CD8-positive, alpha-beta memory T cell (primary cell): ENCODE data around the gene SLC36A4. TPM values are rescaled to one million over a fixed set of nuclear protein-coding genes. Genes with fewer than 3 reads are reported as not detected.
"Not testable (repeated sequence)": the region's sequence is repeated elsewhere in the genome, so short reads cannot be mapped to it uniquely, and the experiment has no call there.

Source experiments
- CTCF ChIA-PET: fragments of 350-600 bp; sonication (Branson Sonifier 250); formaldehyde crosslinking; loops from one replicate; lab custom pipeline; 2021; ENCODE audit warnings: antibody characterized with exemption; lab: Charles Lee
- POLR2A ChIA-PET: fragments of 350-600 bp; sonication (Branson Sonifier 250); formaldehyde crosslinking; loops from one replicate; lab custom pipeline; 2021; ENCODE audit warnings: antibody characterized with exemption; lab: Charles Lee
- DNase-seq, 5 donors: peaks; one replicate each; pipeline versions ENCODE4 v3.0.0 to v3.0.0-alpha.2; 2020 to 2022; ENCODE audit warnings: mixed read lengths in 1 of 5
- H3K27ac ChIP-seq: one replicate; pipeline ENCODE4 v1.7.0; 2013; ENCODE audit warnings: low read depth, mild to moderate bottlenecking, low read length, moderate library complexity
- H3K27me3 ChIP-seq: 2 replicates; pipeline ENCODE4 v1.7.0; 2013; ENCODE audit warnings: low read length, mild to moderate bottlenecking; ENCODE audit not compliant: insufficient read depth, poor library complexity, severe bottlenecking
- H3K36me3 ChIP-seq: 2 replicates; pipeline ENCODE4 v1.7.0; 2013; ENCODE audit warnings: mild to moderate bottlenecking, low read length, moderate library complexity; ENCODE audit not compliant: insufficient read depth
- H3K4me1 ChIP-seq: 2 replicates; pipeline ENCODE4 v1.7.0; 2013; ENCODE audit warnings: mild to moderate bottlenecking, low read length, moderate library complexity; ENCODE audit not compliant: insufficient read depth
- H3K4me3 ChIP-seq: 2 replicates; pipeline ENCODE4 v1.7.0; 2013; ENCODE audit warnings: mild to moderate bottlenecking, low read length
- H3K9me3 ChIP-seq: 2 replicates; pipeline ENCODE4 v1.7.0; 2013; ENCODE audit warnings: mild to moderate bottlenecking, low read length
- H3K27ac Mint-ChIP-seq, 8 donors: one replicate each; pipeline ENCODE4 v1.8.0; 2020 to 2021; ENCODE audit warnings: mixed read lengths in 8 of 8, mild to moderate bottlenecking in 6 of 8, inconsistent platforms in 3 of 8, moderate library complexity in 3 of 8
- H3K27me3 Mint-ChIP-seq, 2 donors: one replicate each; pipeline ENCODE4 v1.8.0; 2020 to 2021; ENCODE audit warnings: mixed read lengths in 2 of 2, mild to moderate bottlenecking in 1 of 2, moderate library complexity in 1 of 2
- H3K36me3 Mint-ChIP-seq, 3 donors: one replicate each; pipeline ENCODE4 v1.8.0; 2020 to 2021; ENCODE audit warnings: mixed read lengths in 3 of 3, inconsistent platforms in 1 of 3, mild to moderate bottlenecking in 1 of 3
- H3K4me1 Mint-ChIP-seq, 3 donors: one replicate each; pipeline ENCODE4 v1.8.0; 2020 to 2021; ENCODE audit warnings: mixed read lengths in 3 of 3, inconsistent platforms in 1 of 3, mild to moderate bottlenecking in 1 of 3
- H3K4me3 Mint-ChIP-seq, 7 donors: one replicate each; pipeline ENCODE4 v1.8.0; 2020 to 2021; ENCODE audit warnings: mixed read lengths in 7 of 7, mild to moderate bottlenecking in 6 of 7, moderate library complexity in 4 of 7, inconsistent platforms in 2 of 7
- H3K9me3 Mint-ChIP-seq, 5 donors: one replicate each; pipeline ENCODE4 v1.8.0; 2020 to 2022; ENCODE audit warnings: mixed read lengths in 5 of 5, mild to moderate bottlenecking in 3 of 5, moderate library complexity in 2 of 5, inconsistent platforms in 1 of 5
- polyA plus RNA-seq: library from polyadenylated mRNA; unstranded; fragments of 300-500 nt; fragmentation: Illumina TruSeq; gene quantifications from one replicate; pipeline ENCODE4 v1.2.3, GENCODE V29; 2021
- total RNA-seq, 2 experiments: library from RNA; stranded (reverse); gene quantifications; one replicate each; pipeline ENCODE4 v1.2.3, GENCODE V29; 2021

The SLC36A4 gene
- total and polyA plus RNA-seq, 3 experiments from 2014 or later: 13.3 to 21.0 (median 15.9) TPM

DNA sequence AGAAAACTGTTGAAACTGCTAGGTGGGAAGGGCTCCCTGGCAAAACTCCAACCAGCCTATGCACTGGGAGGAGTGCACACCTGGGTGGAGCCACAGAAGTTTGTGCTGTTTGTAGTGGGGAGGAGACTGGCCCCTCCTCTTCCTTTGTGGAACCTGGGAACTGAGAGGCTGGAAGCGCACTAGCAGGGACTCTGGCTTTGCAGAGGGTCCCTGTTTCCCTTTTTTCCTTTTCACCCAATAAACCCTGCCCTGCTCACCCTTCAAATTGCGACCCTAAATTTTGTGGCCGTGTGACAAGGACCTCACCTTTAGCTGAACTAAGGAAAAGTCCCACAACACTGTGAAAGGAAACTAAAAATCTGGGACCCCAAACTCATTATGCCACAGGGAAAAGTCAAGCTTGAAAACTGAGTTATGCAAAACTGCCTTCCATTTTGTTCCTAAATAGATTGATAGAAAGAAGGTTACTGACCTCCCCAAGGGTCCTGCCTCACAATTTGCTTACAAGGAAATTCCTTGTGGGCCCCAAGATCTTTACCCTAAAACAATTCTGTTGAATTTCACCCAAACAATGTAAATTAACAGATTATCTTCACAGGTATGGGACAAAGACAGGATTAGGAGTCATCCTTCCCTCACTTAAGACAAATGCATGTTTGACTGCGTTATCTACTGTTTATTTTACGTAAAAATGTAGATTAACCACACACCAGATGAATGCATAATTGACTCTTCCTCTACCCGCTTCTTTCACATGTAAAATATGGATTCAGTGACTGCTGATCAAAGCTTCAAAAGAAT lies 81.0 kb downstream of the SLC36A4 start:
- DNase-seq: no peak
- Histone ChIP-seq H3K27me3 (no peaks in the 10 kb centered on the region), H3K4me1 (no peaks in the 10 kb centered on the region), H3K4me3 (no peak overlapping the region), H3K36me3 (no peaks in the 10 kb centered on the region), H3K9me3 (no peaks in the 10 kb centered on the region), H3K27ac (no peak overlapping the region)
- no peaks in the 10 kb centered on the region for H3K9me3 Mint-ChIP-seq
- H3K27me3 Mint-ChIP-seq: peaks cover 7 to 30% of the 10 kb centered on the region in 2 donors
- H3K27ac Mint-ChIP-seq: no peak overlapping the region
- H3K4me3 Mint-ChIP-seq: no peak overlapping the region
- H3K36me3 Mint-ChIP-seq: no peaks in the 10 kb centered on the region
- POLR2A ChIA-PET: no interaction called here
- H3K4me1 Mint-ChIP-seq: no peaks in the 10 kb centered on the region
- CTCF ChIA-PET: no interaction called here

DNA sequence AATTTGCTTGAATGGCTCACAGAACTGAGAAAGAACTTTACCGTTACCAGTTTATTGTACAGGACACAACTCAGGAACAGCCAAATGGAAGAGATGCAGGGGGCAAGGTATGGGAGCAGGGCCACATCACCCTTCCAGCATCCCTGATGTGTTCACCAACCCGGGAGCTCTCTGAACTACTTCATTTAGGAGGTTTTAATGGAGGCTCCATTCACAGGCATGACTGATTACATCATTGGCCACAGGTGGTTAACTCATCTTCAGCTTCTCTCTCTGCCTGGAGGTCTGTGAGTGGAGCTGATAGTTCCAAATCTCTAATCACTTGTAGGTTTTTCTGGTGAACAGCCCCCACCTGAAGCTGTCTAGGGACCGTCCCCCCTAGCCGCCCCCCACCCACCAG lies 83.5 kb downstream of the SLC36A4 start:
- H3K27ac ChIP-seq: no peak overlapping the region
- CTCF ChIA-PET: no interaction called here
- no peaks in the 10 kb centered on the region for H3K36me3 ChIP-seq
- no peak overlapping the region for H3K27ac Mint-ChIP-seq
- no peaks in the 10 kb centered on the region for H3K4me1 ChIP-seq
- H3K4me1 Mint-ChIP-seq: no peaks in the 10 kb centered on the region
- H3K27me3 Mint-ChIP-seq: peaks cover 6 to 39% of the 10 kb centered on the region in 2 donors
- POLR2A ChIA-PET: no interaction called here
- H3K27me3 ChIP-seq: no peaks in the 10 kb centered on the region
- no peaks in the 10 kb centered on the region for H3K36me3 Mint-ChIP-seq
- DNase-seq: no peak
- peaks cover 0 to 3% (median 0%) of the 10 kb centered on the region in 5 donors for H3K9me3 Mint-ChIP-seq
- no peaks in the 10 kb centered on the region for H3K9me3 ChIP-seq
- no peak overlapping the region for H3K4me3 ChIP-seq
- no peak overlapping the region for H3K4me3 Mint-ChIP-seq

DNA sequence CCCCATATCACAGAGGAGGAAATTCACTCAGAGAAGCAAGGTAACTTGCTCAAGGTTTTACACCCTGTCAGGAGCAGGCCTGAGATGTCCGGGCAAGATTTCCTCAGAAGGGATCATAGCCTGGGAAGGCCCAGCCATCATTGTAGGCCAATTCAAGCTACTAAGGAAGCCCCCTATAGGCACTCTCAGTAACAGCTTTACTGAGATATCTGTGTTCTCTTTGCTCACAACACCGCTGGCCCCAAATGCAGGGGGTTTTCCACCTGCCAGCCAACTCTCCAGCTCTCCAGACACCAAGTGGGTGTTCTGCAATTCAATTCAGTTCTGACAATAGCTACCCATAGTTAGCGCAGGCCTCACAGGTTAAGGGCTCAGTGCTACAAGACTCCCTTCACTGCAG lies 84.0 kb downstream of the SLC36A4 start:
- H3K27ac ChIP-seq: no peak overlapping the region
- no peaks in the 10 kb centered on the region for H3K27me3 ChIP-seq
- H3K9me3 Mint-ChIP-seq: peaks cover 0 to 3% (median 0%) of the 10 kb centered on the region in 5 donors
- no peaks in the 10 kb centered on the region for H3K4me1 ChIP-seq
- H3K4me3 ChIP-seq: no peak overlapping the region
- H3K9me3 ChIP-seq: no peaks in the 10 kb centered on the region
- DNase-seq: no peak
- ChIA-PET POLR2A (no interaction called here), CTCF (no interaction called here)
- H3K4me1 Mint-ChIP-seq: no peaks in the 10 kb centered on the region
- no peaks in the 10 kb centered on the region for H3K36me3 ChIP-seq
- no peaks in the 10 kb centered on the region for H3K36me3 Mint-ChIP-seq
- peaks cover 6 to 36% of the 10 kb centered on the region in 2 donors for H3K27me3 Mint-ChIP-seq
- H3K4me3 Mint-ChIP-seq: no peak overlapping the region
- no peak overlapping the region for H3K27ac Mint-ChIP-seq

DNA sequence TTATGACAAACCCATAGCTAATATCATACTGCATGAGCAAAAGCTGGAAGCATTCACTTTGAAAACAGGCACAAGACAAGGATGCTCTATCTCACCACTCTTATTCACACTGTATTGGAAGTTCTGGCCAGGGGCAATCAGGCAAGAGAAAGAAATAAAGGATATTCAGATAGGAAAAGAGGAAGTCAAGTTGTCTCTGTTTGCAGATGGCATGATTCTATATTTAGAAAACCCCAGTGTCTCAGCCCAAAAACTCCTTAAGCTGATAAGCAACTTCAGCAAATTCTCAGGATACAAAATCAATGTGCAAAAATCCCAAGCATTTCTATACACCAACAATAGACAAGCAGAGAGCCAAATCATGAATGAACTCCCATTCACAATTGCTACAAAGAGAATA lies 86.6 kb downstream of the SLC36A4 start:
- H3K4me1 Mint-ChIP-seq, H3K27ac ChIP-seq, H3K9me3 ChIP-seq, H3K27ac Mint-ChIP-seq, H3K27me3 ChIP-seq, H3K4me3 ChIP-seq, H3K4me3 Mint-ChIP-seq, H3K4me1 ChIP-seq, DNase-seq, H3K36me3 ChIP-seq, CTCF ChIA-PET, H3K9me3 Mint-ChIP-seq, POLR2A ChIA-PET, H3K36me3 Mint-ChIP-seq: not testable (repeated sequence)
- H3K27me3 Mint-ChIP-seq: peaks cover 3 to 26% of the 10 kb centered on the region in 2 donors

DNA sequence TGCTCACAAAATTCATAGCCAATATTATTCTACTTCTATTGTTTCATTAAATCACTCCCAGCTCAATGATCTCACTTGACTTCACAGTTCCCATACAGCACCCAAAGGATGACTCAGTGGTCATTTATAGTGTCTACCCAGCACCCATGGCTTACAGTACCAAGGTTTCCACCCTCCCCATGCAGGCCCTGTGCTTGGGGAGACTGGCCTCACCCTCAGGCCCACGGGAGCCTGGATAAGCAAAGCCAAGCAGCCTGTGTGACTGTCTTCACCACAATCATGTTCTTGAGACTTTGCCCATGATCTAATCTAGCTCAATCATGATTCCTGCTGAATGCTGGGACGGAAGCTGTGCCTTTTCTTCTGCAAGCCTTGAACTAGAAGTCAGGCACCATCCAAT lies 97.6 kb downstream of the SLC36A4 start:
- Histone ChIP-seq H3K4me3 (no peak overlapping the region), H3K27me3 (no peaks in the 10 kb centered on the region), H3K4me1 (no peaks in the 10 kb centered on the region), H3K36me3 (no peaks in the 10 kb centered on the region), H3K27ac (no peak overlapping the region), H3K9me3 (no peaks in the 10 kb centered on the region)
- Mint-ChIP-seq H3K9me3 (peaks cover 7 to 17% (median 12%) of the 10 kb centered on the region in 5 donors), H3K4me1 (no peaks in the 10 kb centered on the region), H3K36me3 (no peaks in the 10 kb centered on the region), H3K27me3 (peaks cover 2 to 6% of the 10 kb centered on the region in 2 donors), H3K27ac (no peak overlapping the region), H3K4me3 (no peak overlapping the region)
- ChIA-PET CTCF (no interaction called here), POLR2A (no interaction called here)
- no peak for DNase-seq

DNA sequence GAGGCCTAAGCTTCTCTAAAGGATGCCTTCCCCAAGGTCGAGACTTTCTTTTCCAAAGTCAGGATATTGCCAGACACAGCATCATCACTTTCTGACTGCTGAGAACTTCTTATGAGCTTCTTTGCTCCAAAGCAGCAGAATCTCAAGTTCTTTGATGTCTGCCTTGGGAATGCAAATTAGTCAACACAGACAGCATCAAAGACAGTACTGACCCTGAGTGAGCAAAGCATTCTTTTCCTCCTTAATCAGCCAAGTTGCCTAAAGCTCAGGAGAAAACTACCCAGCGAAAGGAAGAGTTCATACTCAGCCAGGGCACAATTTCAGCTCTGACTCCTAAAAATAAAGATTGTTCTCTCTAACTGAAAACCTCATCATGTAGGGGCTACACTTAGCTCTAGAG lies 98.0 kb downstream of the SLC36A4 start:
- Mint-ChIP-seq H3K4me1 (no peaks in the 10 kb centered on the region), H3K36me3 (no peaks in the 10 kb centered on the region), H3K27me3 (peaks cover 2 to 6% of the 10 kb centered on the region in 2 donors), H3K9me3 (peaks cover 8 to 17% (median 12%) of the 10 kb centered on the region in 5 donors), H3K27ac (no peak overlapping the region), H3K4me3 (no peak overlapping the region)
- POLR2A ChIA-PET: no interaction called here
- Histone ChIP-seq H3K4me1 (no peaks in the 10 kb centered on the region), H3K27ac (no peak overlapping the region), H3K4me3 (no peak overlapping the region), H3K36me3 (no peaks in the 10 kb centered on the region), H3K27me3 (no peaks in the 10 kb centered on the region), H3K9me3 (no peaks in the 10 kb centered on the region)
- CTCF ChIA-PET: no interaction called here
- no peak for DNase-seq

Other genes starting within 250 kb of the SLC36A4 start
- gene MTNR1B, start 228.3 kb downstream of the SLC36A4 start, total RNA-seq: not detected
- gene MTNR1B, start 228.3 kb downstream of the SLC36A4 start, polyA plus RNA-seq: not detected
- not detected for gene DEUP1, start 132.8 kb upstream of the SLC36A4 start, total RNA-seq
- not detected for gene DEUP1, start 132.8 kb upstream of the SLC36A4 start, polyA plus RNA-seq